A549 treated with GW870086 at 1 μM for 4 hours (cell line): ENCODE results near the gene TACSTD2. TPM values are rescaled to one million over a fixed set of nuclear protein-coding genes. Genes with fewer than 3 reads are reported as not detected.

Source experiments
- total RNA-seq: library from RNA; stranded (reverse); fragments of 200-300 nt; extraction: Qiagen RNA extraction; gene quantifications from 5 replicates; pipeline ENCODE4 v1.2.3, GENCODE V29; 2022; ENCODE audit warnings: low read depth

TACSTD2 gene
- total RNA-seq = not detected in 5 replicates

GRCh38 chr1:58576727-58577653, at the start of gene TACSTD2:
TACSTD2 (minus strand) TSS chr1:58577252; CDS start chr1:58577156, 96 bp downstream.

GRCh38 chr1:58546520-58547308, 30.3 kb downstream of the TACSTD2 start, which contains the start of gene OMA1:
OMA1 (minus strand) TSS chr1:58546726; CDS start chr1:58539294, 7,432 bp downstream.

Other genes starting within 250 kb of the TACSTD2 start
- 4.7 to 6.4 TPM (median 5.1 TPM) in 5 replicates for gene OMA1, start 30.5 kb downstream of the TACSTD2 start, total RNA-seq
- gene MYSM1, start 122.8 kb upstream of the TACSTD2 start, total RNA-seq = 4.0 to 5.6 TPM (median 5.1 TPM) in 5 replicates
- gene JUN, start 206.8 kb upstream of the TACSTD2 start, total RNA-seq = 21.2 to 31.4 TPM (median 28.2 TPM) in 5 replicates